ENCODE measurements around the gene C14orf180. TPM values are rescaled to one million over a fixed set of nuclear protein-coding genes. Genes with fewer than 3 reads are reported as not detected.

Gene C14orf180
- total and polyA plus RNA-seq, 4 experiments from 2014 or later, result not detected

DNA sequence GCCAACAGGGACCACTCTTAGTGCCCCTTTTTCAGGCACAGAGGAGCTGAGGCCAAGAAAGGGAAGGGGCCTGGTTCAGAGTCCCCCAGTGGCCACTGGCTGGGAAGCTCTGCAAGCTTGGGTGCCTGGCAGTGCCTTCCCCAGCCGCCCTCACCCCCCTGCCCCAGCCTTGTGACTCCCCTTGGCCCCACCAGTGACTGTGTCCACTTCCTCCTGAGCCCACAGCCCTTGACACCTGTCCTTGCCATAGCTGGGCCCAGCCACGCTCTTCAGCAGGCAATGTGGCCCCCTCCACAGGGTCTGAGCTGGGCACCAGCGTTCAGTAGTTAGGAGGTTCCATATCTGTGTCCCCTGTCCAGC lies 19.0 kb upstream of the C14orf180 start:
- H3K4me3 ChIP-seq (ENCODE audit: low read length in 2 of 2), result no peak overlapping the region
- Mint-ChIP-seq H3K27ac (no peak overlapping the region), H3K36me3 (no peaks in the 10 kb centered on the region), H3K9me3 (peaks cover 0 to 2% (median 0%) of the 10 kb centered on the region in 8 donors), H3K27me3 (peaks cover 8 to 11% of the 10 kb centered on the region in 2 donors), H3K4me3 (no peak overlapping the region), H3K4me1 (peaks cover 0 to 2% (median 0%) of the 10 kb centered on the region in 4 donors)
- POLR2A ChIA-PET (ENCODE audit: partially characterized antibody), result no interaction called here
- intact Hi-C loops (cut with micrococcal nuclease), result no loop called here
- DNase-seq, result no peak
- H3K27me3 ChIP-seq (ENCODE audit: insufficient read depth, low read length), result no peaks in the 10 kb centered on the region
- H3K4me1 ChIP-seq (ENCODE audit: insufficient read depth, low read length), result no peaks in the 10 kb centered on the region
- no peak overlapping the region for H3K27ac ChIP-seq (ENCODE audit: low read depth, low read length)
- CTCF ChIA-PET (ENCODE audit: partially characterized antibody), result interaction anchor here (1.0 to 1.3 kb wide), 3 partner anchors 421 to 483 kb away, joined by 3 to 5 read pairs (median 3); no protein-coding TSS in a partner anchor
- no peaks in the 10 kb centered on the region for H3K9me3 ChIP-seq (ENCODE audit: control insufficient read depth in 1 of 2, low read length in 2 of 2)
- no peaks in the 10 kb centered on the region for H3K36me3 ChIP-seq (ENCODE audit: insufficient read depth, low read length)

DNA sequence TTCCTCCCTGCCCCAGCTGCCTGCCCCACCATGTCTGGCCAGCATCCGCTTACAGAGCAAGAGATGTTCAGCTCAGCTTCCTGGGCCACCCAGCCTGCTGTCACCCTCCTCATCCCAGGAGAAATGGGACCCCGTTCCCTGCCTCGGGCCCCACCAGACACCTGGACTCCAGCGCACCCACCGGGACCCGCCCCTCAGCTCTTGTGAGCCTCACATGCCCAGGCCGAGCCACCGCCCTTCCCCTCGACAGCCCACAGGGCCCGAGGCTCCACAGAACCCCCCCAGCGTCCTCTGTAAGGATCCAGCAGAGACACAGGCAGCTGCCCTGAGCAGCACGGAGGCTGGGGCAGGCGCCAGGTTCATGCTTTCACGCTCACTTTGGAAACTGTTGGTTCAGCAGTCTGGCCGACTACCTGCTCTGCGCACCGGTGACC lies 18.4 kb upstream of the C14orf180 start:
- CTCF ChIA-PET (ENCODE audit: partially characterized antibody), result interaction anchor here (1.2 to 1.3 kb wide), 2 partner anchors 421 to 483 kb away, joined by 3 read pairs; no protein-coding TSS in a partner anchor
- H3K36me3 Mint-ChIP-seq, result no peaks in the 10 kb centered on the region
- intact Hi-C loops (cut with micrococcal nuclease), result no loop called here

GRCh38 chr14:104561632-104562495 lies 17.7 kb upstream of the C14orf180 start:
- POLR2A ChIA-PET (ENCODE audit: partially characterized antibody), result interaction anchor here (0.6 kb wide), 1 partner anchor 665 kb away, joined by 3 read pairs; no protein-coding TSS in a partner anchor
- intact Hi-C loops (cut with micrococcal nuclease), result no loop called here
- peaks cover 0 to 1% (median 0%) of the 10 kb centered on the region in 8 donors for H3K9me3 Mint-ChIP-seq

More for the DNA sequence above, 18.4 kb upstream of the C14orf180 start:
- Mint-ChIP-seq H3K27me3 (peaks cover 9 to 14% of the 10 kb centered on the region in 2 donors), H3K4me1 (peaks cover 0 to 2% (median 0%) of the 10 kb centered on the region in 4 donors), H3K9me3 (peaks cover 0 to 2% (median 0%) of the 10 kb centered on the region in 8 donors), H3K27ac (no peak overlapping the region), H3K4me3 (no peak overlapping the region)
- Histone ChIP-seq H3K4me1 (ENCODE audit: insufficient read depth, low read length) (no peaks in the 10 kb centered on the region), H3K36me3 (ENCODE audit: insufficient read depth, low read length) (no peaks in the 10 kb centered on the region), H3K27ac (ENCODE audit: low read depth, low read length) (no peak overlapping the region), H3K4me3 (ENCODE audit: low read length in 2 of 2) (no peak overlapping the region), H3K27me3 (ENCODE audit: insufficient read depth, low read length) (no peaks in the 10 kb centered on the region), H3K9me3 (ENCODE audit: control insufficient read depth in 1 of 2, low read length in 2 of 2) (no peaks in the 10 kb centered on the region)
- POLR2A ChIA-PET (ENCODE audit: partially characterized antibody), result no interaction called here
- no peak for DNase-seq

DNA sequence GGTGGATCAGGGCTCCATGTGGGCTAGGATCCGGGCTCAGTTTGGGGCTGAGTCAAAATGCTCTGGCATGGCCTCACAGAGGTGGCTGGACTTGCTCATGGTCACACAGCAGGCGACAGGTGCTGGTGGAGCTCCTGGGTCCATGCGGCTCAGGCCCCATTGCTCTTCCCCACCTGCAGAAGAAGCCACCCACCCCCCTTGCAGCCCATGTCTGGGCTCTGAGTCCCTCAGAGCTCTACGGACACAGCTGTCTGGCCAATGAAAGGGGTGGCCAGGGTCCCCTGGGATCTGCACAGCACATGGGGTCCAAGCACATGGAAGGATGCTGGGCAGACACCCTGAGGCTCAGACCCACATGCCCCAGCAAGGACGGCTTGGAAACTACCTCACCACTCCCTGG lies 17.0 kb upstream of the C14orf180 start:
- no peaks in the 10 kb centered on the region for H3K36me3 Mint-ChIP-seq
- intact Hi-C loops (cut with micrococcal nuclease), result no loop called here
- H3K4me1 ChIP-seq (ENCODE audit: insufficient read depth, low read length), result no peaks in the 10 kb centered on the region
- no peaks in the 10 kb centered on the region for H3K9me3 ChIP-seq (ENCODE audit: control insufficient read depth in 1 of 2, low read length in 2 of 2)
- peaks cover 0 to 2% (median 0%) of the 10 kb centered on the region in 4 donors for H3K4me1 Mint-ChIP-seq
- H3K27me3 ChIP-seq (ENCODE audit: insufficient read depth, low read length), result no peaks in the 10 kb centered on the region
- H3K27me3 Mint-ChIP-seq, result peaks cover 12 to 14% of the 10 kb centered on the region in 2 donors
- no peak overlapping the region for H3K27ac ChIP-seq (ENCODE audit: low read depth, low read length)
- CTCF ChIA-PET (ENCODE audit: partially characterized antibody), result interaction anchor here (1.0 kb wide), 1 partner anchor 485 kb away, joined by 7 read pairs; no protein-coding TSS in a partner anchor
- H3K4me3 ChIP-seq (ENCODE audit: low read length in 2 of 2), result no peak overlapping the region
- H3K27ac Mint-ChIP-seq, result no peak overlapping the region
- no peak for DNase-seq
- no peak overlapping the region for H3K4me3 Mint-ChIP-seq
- H3K9me3 Mint-ChIP-seq, result no peaks in the 10 kb centered on the region
- H3K36me3 ChIP-seq (ENCODE audit: insufficient read depth, low read length), result no peaks in the 10 kb centered on the region
- POLR2A ChIA-PET (ENCODE audit: partially characterized antibody), result interaction anchor here (0.6 kb wide), 1 partner anchor 664 kb away, joined by 3 read pairs; no protein-coding TSS in a partner anchor

More at GRCh38 chr14:104561632-104562495, 17.7 kb upstream of the C14orf180 start:
- no peak overlapping the region for H3K27ac Mint-ChIP-seq
- H3K36me3 Mint-ChIP-seq, result no peaks in the 10 kb centered on the region
- CTCF ChIA-PET (ENCODE audit: partially characterized antibody), result interaction anchor here (1.0 to 1.3 kb wide), 2 partner anchors 422 to 484 kb away, joined by 3 to 7 read pairs; no protein-coding TSS in a partner anchor
- H3K4me1 Mint-ChIP-seq, result peaks cover 0 to 2% (median 0%) of the 10 kb centered on the region in 4 donors
- Histone ChIP-seq H3K9me3 (ENCODE audit: control insufficient read depth in 1 of 2, low read length in 2 of 2) (no peaks in the 10 kb centered on the region), H3K27ac (ENCODE audit: low read depth, low read length) (no peak overlapping the region), H3K27me3 (ENCODE audit: insufficient read depth, low read length) (no peaks in the 10 kb centered on the region), H3K4me3 (ENCODE audit: low read length in 2 of 2) (no peak overlapping the region), H3K36me3 (ENCODE audit: insufficient read depth, low read length) (no peaks in the 10 kb centered on the region), H3K4me1 (ENCODE audit: insufficient read depth, low read length) (no peaks in the 10 kb centered on the region)
- H3K27me3 Mint-ChIP-seq, result peaks cover 12 to 14% of the 10 kb centered on the region in 2 donors
- DNase-seq, result no peak
- no peak overlapping the region for H3K4me3 Mint-ChIP-seq

GRCh38 chr14:104563191-104563741 lies 16.3 kb upstream of the C14orf180 start:
- H3K27ac Mint-ChIP-seq, result no peak overlapping the region
- intact Hi-C loops (cut with micrococcal nuclease), result no loop called here
- no peak for DNase-seq
- no peak overlapping the region for H3K4me3 ChIP-seq (ENCODE audit: low read length in 2 of 2)
- CTCF ChIA-PET (ENCODE audit: partially characterized antibody), result interaction anchor here (0.9 to 2.1 kb wide), 7 partner anchors 164 to 485 kb away, joined by 3 to 14 read pairs (median 6); no protein-coding TSS in a partner anchor
- no peaks in the 10 kb centered on the region for H3K27me3 ChIP-seq (ENCODE audit: insufficient read depth, low read length)
- peaks cover 0 to 2% (median 0%) of the 10 kb centered on the region in 4 donors for H3K4me1 Mint-ChIP-seq
- POLR2A ChIA-PET (ENCODE audit: partially characterized antibody), result no interaction called here
- no peaks in the 10 kb centered on the region for H3K9me3 Mint-ChIP-seq
- H3K4me1 ChIP-seq (ENCODE audit: insufficient read depth, low read length), result no peaks in the 10 kb centered on the region
- H3K4me3 Mint-ChIP-seq, result no peak overlapping the region
- H3K27me3 Mint-ChIP-seq, result peaks cover 12 to 14% of the 10 kb centered on the region in 2 donors
- no peaks in the 10 kb centered on the region for H3K36me3 ChIP-seq (ENCODE audit: insufficient read depth, low read length)
- H3K27ac ChIP-seq (ENCODE audit: low read depth, low read length), result no peak overlapping the region
- H3K36me3 Mint-ChIP-seq, result no peaks in the 10 kb centered on the region
- H3K9me3 ChIP-seq (ENCODE audit: control insufficient read depth in 1 of 2, low read length in 2 of 2), result no peaks in the 10 kb centered on the region

DNA sequence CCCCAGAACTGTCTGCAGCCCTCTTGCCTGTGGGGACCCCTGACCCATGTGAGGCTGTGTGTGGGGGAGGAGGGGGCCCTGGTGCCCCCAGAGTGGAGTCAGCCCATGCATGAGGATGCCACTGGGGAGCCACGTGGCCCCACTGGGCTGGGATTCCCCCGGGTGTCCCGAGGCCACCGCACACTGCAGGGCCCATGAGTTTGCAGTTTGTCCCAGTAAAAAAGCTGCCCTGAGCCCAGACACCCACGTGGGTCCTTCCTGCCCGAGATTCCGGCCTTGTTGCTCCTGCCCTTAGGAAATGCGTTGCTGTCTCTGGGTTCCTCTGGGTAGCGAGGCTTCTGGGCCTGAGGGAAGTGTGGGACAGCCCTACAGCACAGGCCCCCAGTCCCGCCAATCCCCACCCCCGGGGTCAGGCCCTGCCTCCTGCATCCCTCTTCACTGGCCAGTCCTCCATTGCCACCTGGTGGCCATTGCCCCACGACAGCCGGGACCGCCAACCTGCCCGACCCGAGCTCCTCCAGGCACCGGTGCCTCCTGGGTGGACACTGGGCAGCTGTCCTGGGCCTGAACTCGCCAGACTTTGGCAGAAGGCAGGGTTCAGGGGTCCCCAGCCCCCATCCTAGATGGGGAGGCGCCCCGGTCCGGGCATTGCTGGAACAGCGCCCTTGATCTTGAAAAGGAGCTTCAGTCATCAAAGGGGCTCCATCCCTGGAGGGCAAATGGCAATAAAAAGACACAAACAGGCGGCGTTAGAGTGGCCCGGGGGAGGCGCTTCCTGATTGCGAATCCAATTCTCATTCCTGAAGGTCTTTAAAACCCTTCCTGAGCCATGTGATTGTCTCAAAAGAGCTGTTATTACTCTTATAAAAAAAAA lies 15.6 kb upstream of the C14orf180 start:
- peak overlapping the region in 1 of 8 donors; percentile 45 for H3K4me3 Mint-ChIP-seq
- POLR2A ChIA-PET (ENCODE audit: partially characterized antibody), result interaction anchor here (0.8 kb wide), 1 partner anchor 486 kb away, joined by 3 read pairs; no protein-coding TSS in a partner anchor
- H3K9me3 Mint-ChIP-seq, result no peaks in the 10 kb centered on the region
- Histone ChIP-seq H3K36me3 (ENCODE audit: insufficient read depth, low read length) (no peaks in the 10 kb centered on the region), H3K9me3 (ENCODE audit: control insufficient read depth in 1 of 2, low read length in 2 of 2) (no peaks in the 10 kb centered on the region), H3K27ac (ENCODE audit: low read depth, low read length) (no peak overlapping the region), H3K4me1 (ENCODE audit: insufficient read depth, low read length) (no peaks in the 10 kb centered on the region), H3K4me3 (ENCODE audit: low read length in 2 of 2) (no peak overlapping the region), H3K27me3 (ENCODE audit: insufficient read depth, low read length) (no peaks in the 10 kb centered on the region)
- intact Hi-C loops (cut with micrococcal nuclease), result no loop called here
- DNase-seq, result peak; percentile 57 to 64 (median 60)
- H3K27me3 Mint-ChIP-seq, result peaks cover 12 to 14% of the 10 kb centered on the region in 2 donors
- CTCF ChIA-PET (ENCODE audit: partially characterized antibody), result interaction anchor here (0.8 to 2.8 kb wide), 15 partner anchors 10 to 487 kb away, joined by 3 to 29 read pairs (median 4); no protein-coding TSS in a partner anchor
- peaks cover 0 to 2% (median 0%) of the 10 kb centered on the region in 4 donors for H3K4me1 Mint-ChIP-seq
- H3K27ac Mint-ChIP-seq, result no peak overlapping the region
- no peaks in the 10 kb centered on the region for H3K36me3 Mint-ChIP-seq
